ENCODE measurements around the gene GPC5.

DNA sequence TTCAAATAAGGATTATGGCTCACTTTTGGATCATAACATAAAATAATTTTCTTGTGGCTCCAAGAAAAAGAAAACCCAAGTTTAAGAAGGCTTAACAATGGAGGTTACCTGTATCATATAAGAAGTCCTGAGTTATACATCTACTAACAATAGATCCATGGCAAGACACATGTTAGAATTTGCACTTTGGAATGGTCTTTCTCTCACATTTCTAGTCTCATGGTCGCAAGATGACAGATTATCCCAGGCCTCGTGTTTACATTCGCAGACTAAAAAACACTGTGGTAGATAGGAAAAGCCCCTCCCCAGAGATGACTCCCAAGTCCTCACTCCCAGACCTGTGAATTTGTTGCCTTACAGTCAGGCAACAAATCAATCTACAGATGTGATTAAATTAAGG lies 1082.0 kb downstream of the GPC5 start:
- no peak for TF ChIP-seq EP300 (IDR thresholded peaks at IDR 0.05; ENCODE audit: borderline replicate concordance)
- TF ChIP-seq, protein P1, sequence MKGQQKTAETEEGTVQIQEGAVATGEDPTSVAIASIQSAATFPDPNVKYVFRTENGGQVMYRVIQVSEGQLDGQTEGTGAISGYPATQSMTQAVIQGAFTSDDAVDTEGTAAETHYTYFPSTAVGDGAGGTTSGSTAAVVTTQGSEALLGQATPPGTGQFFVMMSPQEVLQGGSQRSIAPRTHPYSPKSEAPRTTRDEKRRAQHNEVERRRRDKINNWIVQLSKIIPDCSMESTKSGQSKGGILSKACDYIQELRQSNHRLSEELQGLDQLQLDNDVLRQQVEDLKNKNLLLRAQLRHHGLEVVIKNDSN (IDR thresholded peaks at IDR 0.05) = no peak
- TF ChIP-seq EGR1 (IDR thresholded peaks at IDR 0.05) = no peak
- no peak for TF ChIP-seq TAF1 (IDR thresholded peaks at IDR 0.05; ENCODE audit: low read depth)
- TF ChIP-seq CEBPB (IDR thresholded peaks at IDR 0.05) = no peak
